ENCODE data around the gene CALM3. TPM values are rescaled to one million over a fixed set of nuclear protein-coding genes. Genes with fewer than 3 reads are reported as not detected.

The CALM3 gene
- total and polyA plus RNA-seq, 2 experiments from 2014 or later, result 148 to 215 TPM

DNA sequence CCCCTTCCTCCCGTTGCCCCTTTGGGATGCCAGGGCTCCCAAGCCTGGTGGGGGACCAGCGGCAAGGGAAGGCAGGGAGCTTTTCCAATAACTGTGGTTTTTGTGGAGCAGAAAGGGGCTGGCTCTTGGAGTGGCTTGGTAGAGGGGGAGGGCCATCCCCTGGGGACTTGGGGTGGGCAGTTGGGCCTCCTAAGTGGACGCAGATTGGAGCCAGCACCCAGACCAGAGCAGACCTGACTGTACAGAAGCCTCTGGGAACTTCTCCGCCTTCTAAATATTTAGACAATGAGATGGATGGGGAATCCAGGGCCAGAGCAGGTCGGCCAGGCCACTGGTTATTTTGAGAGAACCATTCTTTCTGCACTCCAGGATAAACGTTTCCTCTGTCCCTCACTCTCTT is 19.6 kb downstream of the CALM3 start:
- Mint-ChIP-seq H3K9me3 (no peaks in the 10 kb centered on the region), H3K4me3 (no peak overlapping the region), H3K4me1 (peaks cover 11% of the 10 kb centered on the region), H3K36me3 (ENCODE audit: low read depth) (no peaks in the 10 kb centered on the region; the same call in 2 of the 3 replicates), H3K27ac (no peak overlapping the region), H3K27me3 (ENCODE audit: insufficient read depth, low read depth, poor library complexity) (peaks cover 10% of the 10 kb centered on the region)
- no peaks in the 10 kb centered on the region; the same call in 1 of the 2 replicates for H3K4me1 ChIP-seq (ENCODE audit: insufficient read depth)
- no peaks in the 10 kb centered on the region for H3K36me3 ChIP-seq (ENCODE audit: insufficient read depth)
- no peak for TF ChIP-seq JUNB (IDR thresholded peaks at IDR 0.05; ENCODE audit: unreplicated experiment)
- TF ChIP-seq EZH2 (IDR thresholded peaks at IDR 0.05; ENCODE audit: low read depth, unreplicated experiment), result no peak
- TF ChIP-seq, protein P1, sequence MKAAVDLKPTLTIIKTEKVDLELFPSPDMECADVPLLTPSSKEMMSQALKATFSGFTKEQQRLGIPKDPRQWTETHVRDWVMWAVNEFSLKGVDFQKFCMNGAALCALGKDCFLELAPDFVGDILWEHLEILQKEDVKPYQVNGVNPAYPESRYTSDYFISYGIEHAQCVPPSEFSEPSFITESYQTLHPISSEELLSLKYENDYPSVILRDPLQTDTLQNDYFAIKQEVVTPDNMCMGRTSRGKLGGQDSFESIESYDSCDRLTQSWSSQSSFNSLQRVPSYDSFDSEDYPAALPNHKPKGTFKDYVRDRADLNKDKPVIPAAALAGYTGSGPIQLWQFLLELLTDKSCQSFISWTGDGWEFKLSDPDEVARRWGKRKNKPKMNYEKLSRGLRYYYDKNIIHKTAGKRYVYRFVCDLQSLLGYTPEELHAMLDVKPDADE (IDR thresholded peaks at IDR 0.05), result no peak
- TF ChIP-seq ZNF114 (CRISPR knock-in tag; IDR thresholded peaks at IDR 0.05), result no peak
- TF ChIP-seq, protein P2, sequence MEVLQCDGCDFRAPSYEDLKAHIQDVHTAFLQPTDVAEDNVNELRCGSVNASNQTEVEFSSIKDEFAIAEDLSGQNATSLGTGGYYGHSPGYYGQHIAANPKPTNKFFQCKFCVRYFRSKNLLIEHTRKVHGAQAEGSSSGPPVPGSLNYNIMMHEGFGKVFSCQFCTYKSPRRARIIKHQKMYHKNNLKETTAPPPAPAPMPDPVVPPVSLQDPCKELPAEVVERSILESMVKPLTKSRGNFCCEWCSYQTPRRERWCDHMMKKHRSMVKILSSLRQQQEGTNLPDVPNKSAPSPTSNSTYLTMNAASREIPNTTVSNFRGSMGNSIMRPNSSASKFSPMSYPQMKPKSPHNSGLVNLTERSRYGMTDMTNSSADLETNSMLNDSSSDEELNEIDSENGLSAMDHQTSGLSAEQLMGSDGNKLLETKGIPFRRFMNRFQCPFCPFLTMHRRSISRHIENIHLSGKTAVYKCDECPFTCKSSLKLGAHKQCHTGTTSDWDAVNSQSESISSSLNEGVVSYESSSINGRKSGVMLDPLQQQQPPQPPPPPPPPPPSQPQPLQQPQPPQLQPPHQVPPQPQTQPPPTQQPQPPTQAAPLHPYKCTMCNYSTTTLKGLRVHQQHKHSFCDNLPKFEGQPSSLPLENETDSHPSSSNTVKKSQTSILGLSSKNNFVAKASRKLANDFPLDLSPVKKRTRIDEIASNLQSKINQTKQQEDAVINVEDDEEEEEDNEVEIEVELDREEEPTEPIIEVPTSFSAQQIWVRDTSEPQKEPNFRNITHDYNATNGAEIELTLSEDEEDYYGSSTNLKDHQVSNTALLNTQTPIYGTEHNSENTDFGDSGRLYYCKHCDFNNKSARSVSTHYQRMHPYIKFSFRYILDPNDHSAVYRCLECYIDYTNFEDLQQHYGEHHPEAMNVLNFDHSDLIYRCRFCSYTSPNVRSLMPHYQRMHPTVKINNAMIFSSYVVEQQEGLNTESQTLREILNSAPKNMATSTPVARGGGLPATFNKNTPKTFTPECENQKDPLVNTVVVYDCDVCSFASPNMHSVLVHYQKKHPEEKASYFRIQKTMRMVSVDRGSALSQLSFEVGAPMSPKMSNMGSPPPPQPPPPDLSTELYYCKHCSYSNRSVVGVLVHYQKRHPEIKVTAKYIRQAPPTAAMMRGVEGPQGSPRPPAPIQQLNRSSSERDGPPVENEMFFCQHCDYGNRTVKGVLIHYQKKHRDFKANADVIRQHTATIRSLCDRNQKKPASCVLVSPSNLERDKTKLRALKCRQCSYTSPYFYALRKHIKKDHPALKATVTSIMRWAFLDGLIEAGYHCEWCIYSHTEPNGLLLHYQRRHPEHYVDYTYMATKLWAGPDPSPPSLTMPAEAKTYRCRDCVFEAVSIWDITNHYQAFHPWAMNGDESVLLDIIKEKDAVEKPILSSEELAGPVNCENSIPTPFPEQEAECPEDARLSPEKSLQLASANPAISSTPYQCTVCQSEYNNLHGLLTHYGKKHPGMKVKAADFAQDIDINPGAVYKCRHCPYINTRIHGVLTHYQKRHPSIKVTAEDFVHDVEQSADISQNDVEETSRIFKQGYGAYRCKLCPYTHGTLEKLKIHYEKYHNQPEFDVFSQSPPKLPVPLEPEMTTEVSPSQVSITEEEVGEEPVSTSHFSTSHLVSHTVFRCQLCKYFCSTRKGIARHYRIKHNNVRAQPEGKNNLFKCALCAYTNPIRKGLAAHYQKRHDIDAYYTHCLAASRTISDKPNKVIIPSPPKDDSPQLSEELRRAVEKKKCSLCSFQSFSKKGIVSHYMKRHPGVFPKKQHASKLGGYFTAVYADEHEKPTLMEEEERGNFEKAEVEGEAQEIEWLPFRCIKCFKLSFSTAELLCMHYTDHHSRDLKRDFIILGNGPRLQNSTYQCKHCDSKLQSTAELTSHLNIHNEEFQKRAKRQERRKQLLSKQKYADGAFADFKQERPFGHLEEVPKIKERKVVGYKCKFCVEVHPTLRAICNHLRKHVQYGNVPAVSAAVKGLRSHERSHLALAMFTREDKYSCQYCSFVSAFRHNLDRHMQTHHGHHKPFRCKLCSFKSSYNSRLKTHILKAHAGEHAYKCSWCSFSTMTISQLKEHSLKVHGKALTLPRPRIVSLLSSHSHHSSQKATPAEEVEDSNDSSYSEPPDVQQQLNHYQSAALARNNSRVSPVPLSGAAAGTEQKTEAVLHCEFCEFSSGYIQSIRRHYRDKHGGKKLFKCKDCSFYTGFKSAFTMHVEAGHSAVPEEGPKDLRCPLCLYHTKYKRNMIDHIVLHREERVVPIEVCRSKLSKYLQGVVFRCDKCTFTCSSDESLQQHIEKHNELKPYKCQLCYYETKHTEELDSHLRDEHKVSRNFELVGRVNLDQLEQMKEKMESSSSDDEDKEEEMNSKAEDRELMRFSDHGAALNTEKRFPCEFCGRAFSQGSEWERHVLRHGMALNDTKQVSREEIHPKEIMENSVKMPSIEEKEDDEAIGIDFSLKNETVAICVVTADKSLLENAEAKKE (CRISPR knock-in tag; IDR thresholded peaks at IDR 0.05), result no peak
- TF ChIP-seq STAT1 (IDR thresholded peaks at IDR 0.05; ENCODE audit: unreplicated experiment), result no peak
- TF ChIP-seq, protein P3, sequence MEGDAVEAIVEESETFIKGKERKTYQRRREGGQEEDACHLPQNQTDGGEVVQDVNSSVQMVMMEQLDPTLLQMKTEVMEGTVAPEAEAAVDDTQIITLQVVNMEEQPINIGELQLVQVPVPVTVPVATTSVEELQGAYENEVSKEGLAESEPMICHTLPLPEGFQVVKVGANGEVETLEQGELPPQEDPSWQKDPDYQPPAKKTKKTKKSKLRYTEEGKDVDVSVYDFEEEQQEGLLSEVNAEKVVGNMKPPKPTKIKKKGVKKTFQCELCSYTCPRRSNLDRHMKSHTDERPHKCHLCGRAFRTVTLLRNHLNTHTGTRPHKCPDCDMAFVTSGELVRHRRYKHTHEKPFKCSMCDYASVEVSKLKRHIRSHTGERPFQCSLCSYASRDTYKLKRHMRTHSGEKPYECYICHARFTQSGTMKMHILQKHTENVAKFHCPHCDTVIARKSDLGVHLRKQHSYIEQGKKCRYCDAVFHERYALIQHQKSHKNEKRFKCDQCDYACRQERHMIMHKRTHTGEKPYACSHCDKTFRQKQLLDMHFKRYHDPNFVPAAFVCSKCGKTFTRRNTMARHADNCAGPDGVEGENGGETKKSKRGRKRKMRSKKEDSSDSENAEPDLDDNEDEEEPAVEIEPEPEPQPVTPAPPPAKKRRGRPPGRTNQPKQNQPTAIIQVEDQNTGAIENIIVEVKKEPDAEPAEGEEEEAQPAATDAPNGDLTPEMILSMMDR (conservative IDR thresholded peaks at IDR 0.05; ENCODE audit: low read depth in 2 of 2), result no peak
- no peak for TF ChIP-seq ZNF331 (CRISPR knock-in tag; IDR thresholded peaks at IDR 0.05; ENCODE audit: low read depth)
- TF ChIP-seq NANOG (IDR thresholded peaks at IDR 0.05; ENCODE audit: borderline replicate concordance), result no peak
- TF ChIP-seq, protein P4, sequence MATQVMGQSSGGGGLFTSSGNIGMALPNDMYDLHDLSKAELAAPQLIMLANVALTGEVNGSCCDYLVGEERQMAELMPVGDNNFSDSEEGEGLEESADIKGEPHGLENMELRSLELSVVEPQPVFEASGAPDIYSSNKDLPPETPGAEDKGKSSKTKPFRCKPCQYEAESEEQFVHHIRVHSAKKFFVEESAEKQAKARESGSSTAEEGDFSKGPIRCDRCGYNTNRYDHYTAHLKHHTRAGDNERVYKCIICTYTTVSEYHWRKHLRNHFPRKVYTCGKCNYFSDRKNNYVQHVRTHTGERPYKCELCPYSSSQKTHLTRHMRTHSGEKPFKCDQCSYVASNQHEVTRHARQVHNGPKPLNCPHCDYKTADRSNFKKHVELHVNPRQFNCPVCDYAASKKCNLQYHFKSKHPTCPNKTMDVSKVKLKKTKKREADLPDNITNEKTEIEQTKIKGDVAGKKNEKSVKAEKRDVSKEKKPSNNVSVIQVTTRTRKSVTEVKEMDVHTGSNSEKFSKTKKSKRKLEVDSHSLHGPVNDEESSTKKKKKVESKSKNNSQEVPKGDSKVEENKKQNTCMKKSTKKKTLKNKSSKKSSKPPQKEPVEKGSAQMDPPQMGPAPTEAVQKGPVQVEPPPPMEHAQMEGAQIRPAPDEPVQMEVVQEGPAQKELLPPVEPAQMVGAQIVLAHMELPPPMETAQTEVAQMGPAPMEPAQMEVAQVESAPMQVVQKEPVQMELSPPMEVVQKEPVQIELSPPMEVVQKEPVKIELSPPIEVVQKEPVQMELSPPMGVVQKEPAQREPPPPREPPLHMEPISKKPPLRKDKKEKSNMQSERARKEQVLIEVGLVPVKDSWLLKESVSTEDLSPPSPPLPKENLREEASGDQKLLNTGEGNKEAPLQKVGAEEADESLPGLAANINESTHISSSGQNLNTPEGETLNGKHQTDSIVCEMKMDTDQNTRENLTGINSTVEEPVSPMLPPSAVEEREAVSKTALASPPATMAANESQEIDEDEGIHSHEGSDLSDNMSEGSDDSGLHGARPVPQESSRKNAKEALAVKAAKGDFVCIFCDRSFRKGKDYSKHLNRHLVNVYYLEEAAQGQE (IDR thresholded peaks at IDR 0.05; ENCODE audit: unreplicated experiment), result no peak
- no peak for TF ChIP-seq CREB1 (CRISPR knock-in tag; IDR thresholded peaks at IDR 0.05; ENCODE audit: low read depth)
- no peak for TF ChIP-seq POLR2AphosphoS5 (IDR thresholded peaks at IDR 0.05; ENCODE audit: low read depth)
- no peak for DNase-seq (ENCODE audit: low spot score)
- H3K4me2 ChIP-seq, result no peak overlapping the region
- ATAC-seq, result no peak
- no peaks in the 10 kb centered on the region for H4K20me1 ChIP-seq (replicated peaks; ENCODE audit: insufficient read depth)
- H3K27ac ChIP-seq (ENCODE audit: low read depth), result no peak overlapping the region
- no peaks in the 10 kb centered on the region for H3K79me2 ChIP-seq (replicated peaks; ENCODE audit: insufficient read depth)
- no peaks in the 10 kb centered on the region for H3K27me3 ChIP-seq (ENCODE audit: insufficient read depth)
- H3K9me2 ChIP-seq (ENCODE audit: insufficient read depth), result no peaks in the 10 kb centered on the region
- H3F3A ChIP-seq (replicated peaks; ENCODE audit: low read depth), result no peaks in the 10 kb centered on the region
- peak overlapping the region; percentile 80; the same call in 1 of the 2 replicates for H2AFZ ChIP-seq
- H3K4me3 ChIP-seq, result no peak overlapping the region; the same call in 1 of the 2 replicates

Data from GM23338 (cell line).